ENCODE data around the gene ASXL2.
A peak's percentile ranks its signal among the peaks of the same experiment; 100 is the strongest.

The ASXL2 gene

GRCh38 chr2:25887624-25888242 is 9.4 kb upstream of the ASXL2 start:
- no CpG with 5 or more reads among the region's 5 CpGs for WGBS (ENCODE audit: extremely low coverage, insufficient coverage, low lambda C conversion rate)

GRCh38 chr2:25885933-25886332 is 7.6 kb upstream of the ASXL2 start:
- no peak overlapping the region for H3K9ac ChIP-seq (ENCODE audit: low read length)
- no peak overlapping the region for H3K23ac ChIP-seq (ENCODE audit: low read length)
- no peak overlapping the region for H3K18ac ChIP-seq (ENCODE audit: low read length)
- no peaks in the 10 kb centered on the region for H3K4me1 ChIP-seq (ENCODE audit: control insufficient read depth, low read depth, low read length)
- no peak overlapping the region for H3K4me2 ChIP-seq (ENCODE audit: low read length)
- no peak for DNase-seq
- H2BK5ac ChIP-seq (ENCODE audit: low read length): no peak overlapping the region
- H3K27me3 ChIP-seq (ENCODE audit: insufficient read depth, low read length, poor library complexity): no peaks in the 10 kb centered on the region
- H3K79me2 ChIP-seq (ENCODE audit: control insufficient read depth, insufficient read depth, low read length): no peaks in the 10 kb centered on the region
- H2AK5ac ChIP-seq (ENCODE audit: low read length): no peak overlapping the region
- no peak overlapping the region for H3K27ac ChIP-seq (ENCODE audit: low read depth, low read length)
- H3K4me3 ChIP-seq (ENCODE audit: low read length): no peak overlapping the region
- no peak overlapping the region for H3K56ac ChIP-seq (ENCODE audit: low read length)
- no peak overlapping the region for H3K4ac ChIP-seq (ENCODE audit: low read depth, low read length)
- WGBS (ENCODE audit: extremely low coverage, insufficient coverage, low lambda C conversion rate): no CpG with 5 or more reads among the region's 2 CpGs
- H2BK120ac ChIP-seq (ENCODE audit: low read depth, low read length): no peak overlapping the region
- no peak overlapping the region for H2BK15ac ChIP-seq (replicated peaks; ENCODE audit: low read depth)
- no peaks in the 10 kb centered on the region for H3K36me3 ChIP-seq (ENCODE audit: control insufficient read depth, insufficient read depth, low read length)
- H4K5ac ChIP-seq (ENCODE audit: low read length): no peak overlapping the region
- no peaks in the 10 kb centered on the region for H3K79me1 ChIP-seq (ENCODE audit: low read length)
- H4K8ac ChIP-seq (ENCODE audit: low read depth, low read length): no peak overlapping the region

More at GRCh38 chr2:25887624-25888242, 9.4 kb upstream of the ASXL2 start:
- no peak overlapping the region for H2BK5ac ChIP-seq (ENCODE audit: low read length)
- H3K27me3 ChIP-seq (ENCODE audit: insufficient read depth, low read length, poor library complexity): no peaks in the 10 kb centered on the region
- H2AK5ac ChIP-seq (ENCODE audit: low read length): no peak overlapping the region
- no peak overlapping the region for H3K4ac ChIP-seq (ENCODE audit: low read depth, low read length)
- no peak overlapping the region for H3K4me2 ChIP-seq (ENCODE audit: low read length)
- H3K18ac ChIP-seq (ENCODE audit: low read length): no peak overlapping the region
- DNase-seq: no peak
- no peaks in the 10 kb centered on the region for H3K4me1 ChIP-seq (ENCODE audit: control insufficient read depth, low read depth, low read length)
- no peak overlapping the region for H4K5ac ChIP-seq (ENCODE audit: low read length)
- H3K9ac ChIP-seq (ENCODE audit: low read length): no peak overlapping the region
- H3K23ac ChIP-seq (ENCODE audit: low read length): no peak overlapping the region
- H3K36me3 ChIP-seq (ENCODE audit: control insufficient read depth, insufficient read depth, low read length): no peaks in the 10 kb centered on the region
- no peak overlapping the region for H4K8ac ChIP-seq (ENCODE audit: low read depth, low read length)
- H3K79me2 ChIP-seq (ENCODE audit: control insufficient read depth, insufficient read depth, low read length): no peaks in the 10 kb centered on the region
- H3K56ac ChIP-seq (ENCODE audit: low read length): no peak overlapping the region
- H2BK15ac ChIP-seq (replicated peaks; ENCODE audit: low read depth): no peak overlapping the region
- H3K79me1 ChIP-seq (ENCODE audit: low read length): no peaks in the 10 kb centered on the region
- H3K4me3 ChIP-seq (ENCODE audit: low read length): no peak overlapping the region
- no peak overlapping the region for H3K27ac ChIP-seq (ENCODE audit: low read depth, low read length)
- no peak overlapping the region for H2BK120ac ChIP-seq (ENCODE audit: low read depth, low read length)

- Histone ChIP-seq H3K18ac (ENCODE audit: low read length) (no peak overlapping the region), H3K56ac (ENCODE audit: low read length) (peak overlapping the region; percentile 5), H3K9ac (ENCODE audit: low read length) (no peak overlapping the region), H3K4me3 (ENCODE audit: low read length) (no peak overlapping the region), H3K27ac (ENCODE audit: low read depth, low read length) (no peak overlapping the region), H3K27me3 (ENCODE audit: insufficient read depth, low read length, poor library complexity) (no peaks in the 10 kb centered on the region), H3K4me1 (ENCODE audit: control insufficient read depth, low read depth, low read length) (peaks cover 3% of the 10 kb centered on the region), H3K23ac (ENCODE audit: low read length) (no peak overlapping the region), H3K4me2 (ENCODE audit: low read length) (no peak overlapping the region), H3K79me2 (ENCODE audit: control insufficient read depth, insufficient read depth, low read length) (peaks cover 9% of the 10 kb centered on the region), H3K36me3 (ENCODE audit: control insufficient read depth, insufficient read depth, low read length) (no peaks in the 10 kb centered on the region), H3K4ac (ENCODE audit: low read depth, low read length) (no peak overlapping the region), H4K5ac (ENCODE audit: low read length) (no peak overlapping the region), H2BK120ac (ENCODE audit: low read depth, low read length) (no peak overlapping the region), H2BK15ac (replicated peaks; ENCODE audit: low read depth) (no peak overlapping the region), H4K8ac (ENCODE audit: low read depth, low read length) (no peak overlapping the region), H2BK5ac (ENCODE audit: low read length) (no peak overlapping the region), H2AK5ac (ENCODE audit: low read length) (no peak overlapping the region), H3K79me1 (ENCODE audit: low read length) (no peaks in the 10 kb centered on the region)
- DNase-seq: peak; percentile 53
- no CpG with 5 or more reads among the region's 4 CpGs for whole genome bisulfite sequencing (ENCODE audit: extremely low coverage, insufficient coverage, low lambda C conversion rate)
These were observed 3.5 kb upstream of the ASXL2 start for GRCh38 chr2:25881764-25882163.

GRCh38 chr2:25879133-25879730 is 945 bp upstream of the ASXL2 start:
- no peak overlapping the region for H3K4me2 ChIP-seq (ENCODE audit: low read length)
- peak; percentile 9 for DNase-seq
- H3K4me3 ChIP-seq (ENCODE audit: low read length): no peak overlapping the region
- no peaks in the 10 kb centered on the region for H3K27me3 ChIP-seq (ENCODE audit: insufficient read depth, low read length, poor library complexity)
- peak overlapping the region; percentile 23 for H2BK120ac ChIP-seq (ENCODE audit: low read depth, low read length)
- peak overlapping the region; percentile 42 for H3K27ac ChIP-seq (ENCODE audit: low read depth, low read length)
- WGBS (ENCODE audit: extremely low coverage, insufficient coverage, low lambda C conversion rate): no CpG with 5 or more reads among the region's 5 CpGs
- H2BK15ac ChIP-seq (replicated peaks; ENCODE audit: low read depth): no peak overlapping the region
- H3K79me1 ChIP-seq (ENCODE audit: low read length): no peaks in the 10 kb centered on the region
- H3K79me2 ChIP-seq (ENCODE audit: control insufficient read depth, insufficient read depth, low read length): peaks cover 27% of the 10 kb centered on the region
- no peak overlapping the region for H3K23ac ChIP-seq (ENCODE audit: low read length)
- H3K18ac ChIP-seq (ENCODE audit: low read length): no peak overlapping the region
- H4K5ac ChIP-seq (ENCODE audit: low read length): no peak overlapping the region
- peak overlapping the region; percentile 39 for H2BK5ac ChIP-seq (ENCODE audit: low read length)
- H3K9ac ChIP-seq (ENCODE audit: low read length): peak overlapping the region; percentile 63
- peak overlapping the region; percentile 83 for H3K56ac ChIP-seq (ENCODE audit: low read length)
- no peak overlapping the region for H4K8ac ChIP-seq (ENCODE audit: low read depth, low read length)
- no peak overlapping the region for H2AK5ac ChIP-seq (ENCODE audit: low read length)
- peaks cover 3% of the 10 kb centered on the region for H3K4me1 ChIP-seq (ENCODE audit: control insufficient read depth, low read depth, low read length)
- H3K4ac ChIP-seq (ENCODE audit: low read depth, low read length): no peak overlapping the region
- no peaks in the 10 kb centered on the region for H3K36me3 ChIP-seq (ENCODE audit: control insufficient read depth, insufficient read depth, low read length)

- Histone ChIP-seq H2BK120ac (ENCODE audit: low read depth, low read length) (no peak overlapping the region), H2BK5ac (ENCODE audit: low read length) (no peak overlapping the region), H3K36me3 (ENCODE audit: control insufficient read depth, insufficient read depth, low read length) (no peaks in the 10 kb centered on the region), H2AK5ac (ENCODE audit: low read length) (no peak overlapping the region), H3K4me2 (ENCODE audit: low read length) (peak overlapping the region; percentile 76), H2BK15ac (replicated peaks; ENCODE audit: low read depth) (no peak overlapping the region), H3K79me2 (ENCODE audit: control insufficient read depth, insufficient read depth, low read length) (peaks cover 36% of the 10 kb centered on the region), H3K4ac (ENCODE audit: low read depth, low read length) (peak overlapping the region; percentile 74), H3K4me3 (ENCODE audit: low read length) (peak overlapping the region; percentile 97), H3K18ac (ENCODE audit: low read length) (peak overlapping the region; percentile 83), H3K27me3 (ENCODE audit: insufficient read depth, low read length, poor library complexity) (no peaks in the 10 kb centered on the region), H4K5ac (ENCODE audit: low read length) (no peak overlapping the region), H3K56ac (ENCODE audit: low read length) (peak overlapping the region; percentile 98), H3K79me1 (ENCODE audit: low read length) (no peaks in the 10 kb centered on the region), H3K23ac (ENCODE audit: low read length) (peak overlapping the region; percentile 82), H3K4me1 (ENCODE audit: control insufficient read depth, low read depth, low read length) (peaks cover 3% of the 10 kb centered on the region), H4K8ac (ENCODE audit: low read depth, low read length) (no peak overlapping the region), H3K9ac (ENCODE audit: low read length) (peak overlapping the region; percentile 96), H3K27ac (ENCODE audit: low read depth, low read length) (peak overlapping the region; percentile 66)
- no CpG with 5 or more reads among the region's 64 CpGs for WGBS (ENCODE audit: extremely low coverage, insufficient coverage, low lambda C conversion rate)
- DNase-seq: peak; percentile 78
These were observed 591 bp downstream of the ASXL2 start for GRCh38 chr2:25877431-25878360.
